GM12873 (cell line): Measurements from ENCODE around the gene AHCYL2.

ENCODE experiments used
- CTCF ChIP-seq: IDR thresholded peaks from 2 replicates; pipeline ENCODE4 v1.5.1; 2012; ENCODE audit warnings: low read depth, mild to moderate bottlenecking, moderate library complexity, low read length, control low read depth; ENCODE audit not compliant: insufficient read depth; ENCODE audit errors: missing control alignments

Gene AHCYL2

GRCh38 chr7:129225931-129226572, 1.2 kb downstream of the AHCYL2 start:
- no peak for TF ChIP-seq CTCF

GRCh38 chr7:129227646-129228578, 3.1 kb downstream of the AHCYL2 start:
- no peak for TF ChIP-seq CTCF

- no peak for TF ChIP-seq CTCF
Observed at GRCh38 chr7:129228633-129229032, 3.8 kb downstream of the AHCYL2 start.

- TF ChIP-seq CTCF: no peak
Observed at GRCh38 chr7:129231666-129232065, 6.8 kb downstream of the AHCYL2 start.

GRCh38 chr7:129238546-129238945, 13.7 kb downstream of the AHCYL2 start:
- no peak for TF ChIP-seq CTCF

- TF ChIP-seq CTCF: no peak
Observed at GRCh38 chr7:129240119-129240820, 15.4 kb downstream of the AHCYL2 start.

- TF ChIP-seq CTCF: no peak
Observed at GRCh38 chr7:129244220-129244619, 19.4 kb downstream of the AHCYL2 start.
